ENCODE measurements around the gene CFAP61.

GRCh38 chr20:20184149-20184548, 131.8 kb downstream of the CFAP61 start:
- no peak for TF ChIP-seq POLR2A (conservative IDR thresholded peaks at IDR 0.05)
- no peak for TF ChIP-seq SRSF9 (IDR thresholded peaks at IDR 0.05; ENCODE audit: borderline replicate concordance, low read depth, low read length)
- TF ChIP-seq EHMT2 (IDR thresholded peaks at IDR 0.05), result no peak
- TF ChIP-seq NR1H2 (CRISPR knock-in tag; IDR thresholded peaks at IDR 0.05), result no peak
- TF ChIP-seq FOXP1 (CRISPR knock-in tag; IDR thresholded peaks at IDR 0.05), result no peak
- no peak for TF ChIP-seq E2F5 (CRISPR knock-in tag; IDR thresholded peaks at IDR 0.05)
- TF ChIP-seq CTCF (IDR thresholded peaks at IDR 0.05 in 2 of 3, conservative IDR thresholded peaks at IDR 0.05 in 1 of 3; ENCODE audit: insufficient read depth in 2 of 3, low read depth in 1 of 3, low read length in 3 of 3), result peak; percentile 24 to 48 (median 39); a peak in 4 of 6 replicates
- TF ChIP-seq ZSCAN29 (IDR thresholded peaks at IDR 0.05), result no peak
- TF ChIP-seq RCOR1 (IDR thresholded peaks at IDR 0.05; ENCODE audit: borderline replicate concordance in 1 of 2, low read depth in 2 of 2, low read length in 2 of 2), result no peak
- TF ChIP-seq TGIF2 (CRISPR knock-in tag; IDR thresholded peaks at IDR 0.05), result no peak
- no peak for TF ChIP-seq EP300 (IDR thresholded peaks at IDR 0.05; ENCODE audit: low read length)
- no peak for TF ChIP-seq JUND (IDR thresholded peaks at IDR 0.05; ENCODE audit: borderline replicate concordance, low read depth, low read length)
- no peak for TF ChIP-seq JUND (tag; IDR thresholded peaks at IDR 0.05; ENCODE audit: borderline replicate concordance, low read depth, low read length)
